Measurements from ENCODE around the gene DNAJC21.

DNAJC21 gene

DNA sequence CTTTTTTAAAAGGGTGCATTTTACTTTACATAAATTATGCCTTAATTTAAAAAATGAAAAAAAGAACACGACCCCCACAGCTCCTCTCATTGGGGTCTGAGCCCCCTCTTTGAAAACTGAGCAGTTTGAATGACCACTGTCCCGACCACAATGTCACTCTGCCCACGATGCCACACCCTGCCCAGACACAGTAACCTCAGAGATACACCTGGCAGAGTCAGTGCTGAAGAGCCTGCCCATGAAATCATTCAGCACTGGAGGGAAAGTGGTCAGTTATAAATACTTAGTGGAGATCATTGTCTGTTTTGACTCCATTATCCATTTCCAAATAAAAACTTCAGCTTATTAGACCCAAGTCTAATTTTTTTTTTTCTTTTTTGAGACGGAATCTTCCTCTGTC lies 49.3 kb downstream of the DNAJC21 start:
- H3K27ac ChIP-seq = no peak overlapping the region
- H3K4me1 ChIP-seq (ENCODE audit: control insufficient read depth in 1 of 2, insufficient read depth in 1 of 2, low read depth in 1 of 2, low read length in 1 of 2) = no peaks in the 10 kb centered on the region
- TF ChIP-seq CTCF (IDR thresholded peaks at IDR 0.05) = no peak
- H3K9me3 ChIP-seq = no peaks in the 10 kb centered on the region
- no peak overlapping the region for H3K4me3 ChIP-seq (ENCODE audit: low read depth in 1 of 2, low read length in 1 of 2)
- H3K27me3 ChIP-seq = no peaks in the 10 kb centered on the region
- H3K36me3 ChIP-seq = no peaks in the 10 kb centered on the region

DNA sequence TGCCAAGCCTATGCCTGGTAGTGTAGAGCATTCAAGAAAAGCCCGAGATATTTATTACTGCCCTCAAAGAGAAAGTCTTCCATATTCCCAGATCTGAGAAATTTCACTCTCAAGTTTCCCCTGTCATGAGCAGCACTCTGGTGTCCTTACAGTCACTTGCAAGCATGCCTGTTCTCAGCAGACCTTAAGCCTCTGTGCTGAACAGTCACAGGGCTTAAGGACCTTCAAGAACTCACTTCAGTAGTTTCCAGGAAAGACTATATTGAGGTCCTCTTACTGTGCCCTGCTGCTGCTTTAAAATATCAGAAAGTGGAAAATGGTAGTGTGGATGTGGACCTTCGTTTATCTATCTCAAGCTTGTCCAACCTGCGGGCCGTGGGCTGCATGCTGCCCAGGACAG lies 53.5 kb downstream of the DNAJC21 start:
- Histone ChIP-seq H3K4me3 (ENCODE audit: low read depth in 1 of 2, low read length in 1 of 2) (no peak overlapping the region), H3K9me3 (peaks cover 5% of the 10 kb centered on the region), H3K27ac (no peak overlapping the region), H3K4me1 (ENCODE audit: control insufficient read depth in 1 of 2, insufficient read depth in 1 of 2, low read depth in 1 of 2, low read length in 1 of 2) (no peaks in the 10 kb centered on the region), H3K36me3 (no peaks in the 10 kb centered on the region), H3K27me3 (no peaks in the 10 kb centered on the region)
- TF ChIP-seq CTCF (IDR thresholded peaks at IDR 0.05) = no peak

DNA sequence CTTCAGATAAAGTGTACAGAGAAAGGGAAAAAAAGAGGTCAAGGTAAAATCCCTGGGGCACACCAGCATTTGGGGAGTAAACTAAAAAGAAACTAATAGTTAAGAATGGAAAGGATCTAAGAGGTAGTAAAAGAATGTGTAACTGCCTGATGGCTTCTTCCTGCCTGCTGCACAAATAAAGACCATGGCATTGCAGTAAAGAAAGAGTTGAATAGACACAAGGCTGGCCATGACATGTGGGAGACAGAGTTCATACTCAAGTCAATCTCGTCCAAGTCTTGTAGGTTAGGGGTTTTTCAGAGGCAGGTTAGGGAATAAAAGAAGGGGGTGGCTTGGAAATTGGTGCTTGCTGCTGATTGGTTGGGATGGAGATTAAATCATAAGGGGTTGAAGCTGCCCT lies 57.6 kb downstream of the DNAJC21 start:
- Histone ChIP-seq H3K27me3 (no peaks in the 10 kb centered on the region), H3K9me3 (peaks cover 5% of the 10 kb centered on the region), H3K4me1 (ENCODE audit: control insufficient read depth in 1 of 2, insufficient read depth in 1 of 2, low read depth in 1 of 2, low read length in 1 of 2) (no peaks in the 10 kb centered on the region), H3K36me3 (no peaks in the 10 kb centered on the region), H3K4me3 (ENCODE audit: low read depth in 1 of 2, low read length in 1 of 2) (no peak overlapping the region), H3K27ac (no peak overlapping the region)
- no peak for TF ChIP-seq CTCF (IDR thresholded peaks at IDR 0.05)

GRCh38 chr5:34991486-34992238 lies 62.3 kb downstream of the DNAJC21 start:
- Histone ChIP-seq H3K4me1 (ENCODE audit: control insufficient read depth in 1 of 2, insufficient read depth in 1 of 2, low read depth in 1 of 2, low read length in 1 of 2) (no peaks in the 10 kb centered on the region), H3K27me3 (no peaks in the 10 kb centered on the region)
- TF ChIP-seq CTCF (IDR thresholded peaks at IDR 0.05) = no peak

DNA sequence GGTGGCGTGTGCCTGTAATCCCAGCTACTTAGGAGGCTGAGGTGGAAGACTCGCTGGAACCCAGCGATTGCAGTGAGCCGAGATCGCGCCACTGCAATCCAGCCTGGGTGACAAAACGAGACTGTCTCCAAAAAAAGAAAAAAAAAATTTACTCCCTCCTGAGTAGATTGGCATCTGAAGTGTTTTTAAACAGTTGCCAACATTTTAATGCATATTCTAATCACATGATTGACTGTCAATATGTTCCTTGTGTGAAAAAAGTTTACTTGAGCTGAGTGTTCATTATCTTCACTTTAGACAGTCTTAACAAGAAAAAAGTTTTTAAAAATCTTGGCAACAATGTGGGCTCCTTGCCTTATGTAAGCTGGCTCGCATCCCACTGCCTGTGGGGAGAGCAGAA lies 64.6 kb downstream of the DNAJC21 start:
- Histone ChIP-seq H3K4me3 (ENCODE audit: low read depth in 1 of 2, low read length in 1 of 2) (no peak overlapping the region), H3K4me1 (ENCODE audit: control insufficient read depth in 1 of 2, insufficient read depth in 1 of 2, low read depth in 1 of 2, low read length in 1 of 2) (no peaks in the 10 kb centered on the region), H3K27me3 (no peaks in the 10 kb centered on the region), H3K27ac (no peak overlapping the region), H3K36me3 (no peaks in the 10 kb centered on the region), H3K9me3 (no peaks in the 10 kb centered on the region)
- TF ChIP-seq CTCF (IDR thresholded peaks at IDR 0.05) = no peak

More at GRCh38 chr5:34991486-34992238, 62.3 kb downstream of the DNAJC21 start:
- no peaks in the 10 kb centered on the region for H3K36me3 ChIP-seq
- H3K9me3 ChIP-seq = no peaks in the 10 kb centered on the region
- H3K27ac ChIP-seq = no peak overlapping the region
- H3K4me3 ChIP-seq (ENCODE audit: low read depth in 1 of 2, low read length in 1 of 2) = no peak overlapping the region
